RWPE2 (cell line): ENCODE results near the gene MAP2K2.

ENCODE experiments used
- ATAC-seq: fragments of 200-7000 bp; cut with Tn5 transposase; 3 replicates; pipeline ENCODE4 v1.9.1; 2021; ENCODE audit warnings: low read depth
- DNase-seq: peaks from one replicate; pipeline ENCODE4 v3.0.0-alpha.2; 2020; ENCODE audit warnings: low spot score
- H3K27ac ChIP-seq: fragments of 450-650 bp; 2 replicates; pipeline ENCODE4 v1.5.1; 2017; ENCODE audit warnings: mild to moderate bottlenecking; ENCODE audit not compliant: poor library complexity, severe bottlenecking
- H3K27me3 ChIP-seq: fragments of 250-450 bp; sonication (Bioruptor Pico); 2 replicates; pipeline ENCODE4 v1.5.1; 2021; ENCODE audit warnings: mild to moderate bottlenecking, moderate library complexity; ENCODE audit not compliant: insufficient read depth, poor library complexity, severe bottlenecking
- H3K36me3 ChIP-seq: fragments of 250-450 bp; sonication (Bioruptor Pico); 2 replicates; pipeline ENCODE4 v1.5.1; 2020; ENCODE audit warnings: low read depth, mild to moderate bottlenecking, moderate library complexity
- H3K4me1 ChIP-seq: fragments of 250-450 bp; sonication (Bioruptor Pico); 2 replicates; pipeline ENCODE4 v1.5.1; 2021; ENCODE audit warnings: mild to moderate bottlenecking, moderate library complexity; ENCODE audit not compliant: insufficient read depth, poor library complexity, severe bottlenecking
- H3K4me3 ChIP-seq: fragments of 250-450 bp; sonication (Bioruptor Pico); 2 replicates; pipeline ENCODE4 v1.5.1; 2021; ENCODE audit warnings: mild to moderate bottlenecking, moderate library complexity; ENCODE audit not compliant: severe bottlenecking
- H3K9me3 ChIP-seq: fragments of 250-450 bp; sonication (Bioruptor Pico); 2 replicates; pipeline ENCODE4 v1.5.1; 2021; ENCODE audit warnings: mild to moderate bottlenecking, moderate library complexity; ENCODE audit not compliant: severe bottlenecking
- CTCF ChIP-seq: fragments of 450-650 bp; IDR thresholded peaks from one replicate; pipeline ENCODE4 v1.5.1; 2017; ENCODE audit warnings: mild to moderate bottlenecking, moderate library complexity; ENCODE audit not compliant: poor library complexity, severe bottlenecking

MAP2K2 gene

GRCh38 chr19:4077800-4078684 lies 45.9 kb downstream of the MAP2K2 start:
- H3K4me1 ChIP-seq: no peaks in the 10 kb centered on the region
- H3K27ac ChIP-seq: no peak overlapping the region
- ATAC-seq: no peak
- H3K36me3 ChIP-seq: no peaks in the 10 kb centered on the region
- no peaks in the 10 kb centered on the region for H3K27me3 ChIP-seq
- DNase-seq: peak; percentile 36
- H3K4me3 ChIP-seq: peak overlapping the region; percentile 20
- no peak for TF ChIP-seq CTCF
- no peaks in the 10 kb centered on the region for H3K9me3 ChIP-seq

- no peak overlapping the region for H3K4me3 ChIP-seq
- no peaks in the 10 kb centered on the region for H3K27me3 ChIP-seq
- no peaks in the 10 kb centered on the region for H3K9me3 ChIP-seq
- H3K4me1 ChIP-seq: no peaks in the 10 kb centered on the region
- no peaks in the 10 kb centered on the region for H3K36me3 ChIP-seq
- DNase-seq (no peak), ATAC-seq (no peak)
- H3K27ac ChIP-seq: no peak overlapping the region
- TF ChIP-seq CTCF: no peak
Observed at GRCh38 chr19:4077007-4077374, 46.9 kb downstream of the MAP2K2 start.

GRCh38 chr19:4075373-4075772 lies 48.5 kb downstream of the MAP2K2 start:
- Histone ChIP-seq H3K36me3 (no peaks in the 10 kb centered on the region), H3K9me3 (no peaks in the 10 kb centered on the region), H3K27me3 (no peaks in the 10 kb centered on the region), H3K4me3 (no peak overlapping the region), H3K4me1 (no peaks in the 10 kb centered on the region), H3K27ac (no peak overlapping the region)
- ATAC-seq (no peak), DNase-seq (no peak)
- no peak for TF ChIP-seq CTCF

GRCh38 chr19:4071610-4072009 lies 52.3 kb downstream of the MAP2K2 start:
- no peak for ATAC-seq
- H3K27ac ChIP-seq: no peak overlapping the region
- TF ChIP-seq CTCF: no peak
- H3K9me3 ChIP-seq: no peaks in the 10 kb centered on the region
- DNase-seq: no peak
- H3K36me3 ChIP-seq: no peaks in the 10 kb centered on the region
- H3K4me1 ChIP-seq: no peaks in the 10 kb centered on the region
- H3K27me3 ChIP-seq: no peaks in the 10 kb centered on the region
- no peak overlapping the region for H3K4me3 ChIP-seq

- H3K27ac ChIP-seq: no peak overlapping the region
- no peak for ATAC-seq
- DNase-seq: no peak
- H3K4me1 ChIP-seq: no peaks in the 10 kb centered on the region
- TF ChIP-seq CTCF: no peak
- no peaks in the 10 kb centered on the region for H3K36me3 ChIP-seq
- no peaks in the 10 kb centered on the region for H3K9me3 ChIP-seq
- H3K27me3 ChIP-seq: no peaks in the 10 kb centered on the region
- no peak overlapping the region for H3K4me3 ChIP-seq
Observed at GRCh38 chr19:4069331-4069959, 54.5 kb downstream of the MAP2K2 start.
